Measurements from ENCODE around the gene MARK2.
"Not testable (repeated sequence)": the region's sequence is repeated elsewhere in the genome, so short reads cannot be mapped to it uniquely, and the experiment has no call there.

The MARK2 gene

GRCh38 chr11:63858628-63859550 is 20.0 kb downstream of the MARK2 start:
- DNase-seq: no peak

GRCh38 chr11:63862923-63863322 is 24.0 kb downstream of the MARK2 start:
- no peak for DNase-seq

- not testable (repeated sequence) for DNase-seq
These were observed 24.7 kb downstream of the MARK2 start for GRCh38 chr11:63863620-63864019.

- DNase-seq: peak; percentile 78
These were observed 27.3 kb downstream of the MARK2 start for GRCh38 chr11:63866211-63866610.

- DNase-seq: no peak
These were observed 28.6 kb downstream of the MARK2 start for GRCh38 chr11:63867511-63867910.

- DNase-seq: no peak
These were observed 29.6 kb downstream of the MARK2 start for GRCh38 chr11:63868399-63869064.

GRCh38 chr11:63869171-63869591 is 30.3 kb downstream of the MARK2 start:
- DNase-seq: no peak

- peak; percentile 49 for DNase-seq
These were observed 30.8 kb downstream of the MARK2 start for GRCh38 chr11:63869683-63870082.

- DNase-seq: no peak
These were observed 31.6 kb downstream of the MARK2 start for GRCh38 chr11:63870351-63871140.

- DNase-seq: peak; percentile 56
These were observed 33.3 kb downstream of the MARK2 start for GRCh38 chr11:63871962-63872799.

GRCh38 chr11:63872800-63873197 is 33.9 kb downstream of the MARK2 start:
- DNase-seq: no peak

- DNase-seq: no peak
These were observed 34.4 kb downstream of the MARK2 start for GRCh38 chr11:63873311-63873710.

- DNase-seq: no peak
These were observed 35.6 kb downstream of the MARK2 start for GRCh38 chr11:63874511-63874910.

GRCh38 chr11:63875506-63876065 is 36.7 kb downstream of the MARK2 start:
- no peak for DNase-seq

GRCh38 chr11:63876616-63877015 is 37.7 kb downstream of the MARK2 start:
- DNase-seq: no peak

GRCh38 chr11:63877658-63878241 is 38.8 kb downstream of the MARK2 start:
- no peak for DNase-seq

GRCh38 chr11:63879598-63880402 is 40.9 kb downstream of the MARK2 start:
- DNase-seq: no peak

GRCh38 chr11:63880403-63880790 is 41.5 kb downstream of the MARK2 start:
- no peak for DNase-seq

- peak; percentile 39 for DNase-seq
These were observed 43.8 kb downstream of the MARK2 start for GRCh38 chr11:63882555-63883242.

GRCh38 chr11:63883791-63884190 is 44.9 kb downstream of the MARK2 start:
- DNase-seq: no peak
